ENCODE results near the gene MRFAP1. TPM values are rescaled to one million over a fixed set of nuclear protein-coding genes. Genes with fewer than 3 reads are reported as not detected.

MRFAP1 gene
- total RNA-seq, 1 experiment from 2014 or later = 387 TPM

GRCh38 chr4:6609415-6610079, 30.9 kb upstream of the MRFAP1 start:
- Mint-ChIP-seq H3K4me3 (ENCODE audit: unreplicated experiment) (no peak overlapping the region), H3K36me3 (ENCODE audit: insufficient read depth, unreplicated experiment) (peaks cover 5% of the 10 kb centered on the region), H3K27me3 (ENCODE audit: insufficient read depth, unreplicated experiment) (no peaks in the 10 kb centered on the region), H3K9me3 (ENCODE audit: unreplicated experiment) (no peaks in the 10 kb centered on the region), H3K4me1 (ENCODE audit: insufficient read depth, unreplicated experiment) (no peaks in the 10 kb centered on the region), H3K27ac (ENCODE audit: low read depth, unreplicated experiment) (no peak overlapping the region)
- CTCF ChIA-PET = interaction anchor here (0.6 to 1.9 kb wide), 3 partner anchors 63 to 384 kb away, joined by 3 to 5 read pairs (median 3); no protein-coding TSS in a partner anchor
- BruUV-seq (replicated peaks) = no TSS peak
- intact Hi-C loops (cut with micrococcal nuclease) = no loop called here
- DNase-seq (ENCODE audit: unreplicated experiment) = no peak
- TF ChIP-seq CTCF (IDR thresholded peaks at IDR 0.05; ENCODE audit: unreplicated experiment) = no peak
- POLR2A ChIA-PET = no interaction called here

GRCh38 chr4:6610856-6611430, 29.5 kb upstream of the MRFAP1 start:
- CTCF ChIA-PET = interaction anchor here (0.5 kb wide), 1 partner anchor 23 kb away, joined by 3 read pairs; no protein-coding TSS in a partner anchor
- Mint-ChIP-seq H3K9me3 (ENCODE audit: unreplicated experiment) (no peaks in the 10 kb centered on the region), H3K4me1 (ENCODE audit: insufficient read depth, unreplicated experiment) (no peaks in the 10 kb centered on the region), H3K27ac (ENCODE audit: low read depth, unreplicated experiment) (no peak overlapping the region), H3K36me3 (ENCODE audit: insufficient read depth, unreplicated experiment) (peaks cover 5% of the 10 kb centered on the region), H3K27me3 (ENCODE audit: insufficient read depth, unreplicated experiment) (no peaks in the 10 kb centered on the region), H3K4me3 (ENCODE audit: unreplicated experiment) (no peak overlapping the region)
- DNase-seq (ENCODE audit: unreplicated experiment) = no peak
- intact Hi-C loops (cut with micrococcal nuclease) = no loop called here
- TF ChIP-seq CTCF (IDR thresholded peaks at IDR 0.05; ENCODE audit: unreplicated experiment) = no peak
- POLR2A ChIA-PET = interaction anchor here (0.7 kb wide), 1 partner anchor 21 kb away, joined by 3 read pairs; no protein-coding TSS in a partner anchor
- BruUV-seq (replicated peaks) = no TSS peak

- no peak overlapping the region for H3K4me3 Mint-ChIP-seq (ENCODE audit: unreplicated experiment)
- CTCF ChIA-PET = interaction anchor here (0.6 to 1.4 kb wide), 3 partner anchors 9 to 645 kb away, joined by 3 to 6 read pairs (median 4); no protein-coding TSS in a partner anchor
- H3K9me3 Mint-ChIP-seq (ENCODE audit: unreplicated experiment) = no peaks in the 10 kb centered on the region
- TF ChIP-seq CTCF (IDR thresholded peaks at IDR 0.05; ENCODE audit: unreplicated experiment) = no peak
- POLR2A ChIA-PET = interaction anchor here (1.0 kb wide), 1 partner anchor 28 kb away, joined by 4 read pairs; the partner anchor contains the start of gene MRFAP1
- no TSS peak for BruUV-seq (replicated peaks)
- no peak overlapping the region for H3K27ac Mint-ChIP-seq (ENCODE audit: low read depth, unreplicated experiment)
- intact Hi-C loops (cut with micrococcal nuclease) = no loop called here
- no peak for DNase-seq (ENCODE audit: unreplicated experiment)
- H3K36me3 Mint-ChIP-seq (ENCODE audit: insufficient read depth, unreplicated experiment) = peaks cover 14% of the 10 kb centered on the region
- H3K4me1 Mint-ChIP-seq (ENCODE audit: insufficient read depth, unreplicated experiment) = no peaks in the 10 kb centered on the region
- H3K27me3 Mint-ChIP-seq (ENCODE audit: insufficient read depth, unreplicated experiment) = no peaks in the 10 kb centered on the region
These were observed 27.4 kb upstream of the MRFAP1 start for GRCh38 chr4:6612961-6613675.
